K562 (cell line): ENCODE measurements around the gene NPC1L1. TPM values are rescaled to one million over a fixed set of nuclear protein-coding genes. Genes with fewer than 3 reads are reported as not detected.

ENCODE experiments used
- ATAC-seq: fragments of 200-7000 bp; cut with Tn5 transposase; 3 replicates; pipeline ENCODE4 v1.9.1; 2020; ENCODE audit warnings: moderate library complexity
- BruUV-seq: library from RNA; stranded (reverse); fragments of 400-500 nt; replicated peaks from 2 replicates; lab custom pipeline; 2021; lab: Mats Ljungman, UMichigan
- CTCF ChIA-PET: fragments of 300-600 bp; formaldehyde crosslinking; extraction: SDS; loops from one replicate; lab custom pipeline; 2021; ENCODE audit warnings: low intra/inter-chr PET ratio; lab: Yijun Ruan, JAX
- POLR2A ChIA-PET: fragments of 300-600, 350-650 bp; sonication (Branson Sonifier 250); formaldehyde crosslinking; extraction: SDS; loops from one replicate; lab custom pipeline; 2021; ENCODE audit warnings: antibody characterized with exemption, inconsistent platforms; lab: Yijun Ruan, JAX
- DNase-seq, 4 experiments: peaks; one replicate each; pipeline versions ENCODE4 v3.0.0 to v3.0.0-alpha.2; 2011 to 2018; ENCODE audit warnings: low spot score in 3 of 4, mixed read lengths in 3 of 4; ENCODE audit errors: extremely low read depth in 1 of 4
- FAIRE-seq: peaks from 2 replicates; lab custom pipeline; 2011; peaks lifted over from hg19 to GRCh38; lab: Jason Lieb, UNC
- H2AFZ ChIP-seq: 2 replicates; pipeline ENCODE4 v1.6.0; 2011; ENCODE audit warnings: low read depth, low read length, control low read depth, inconsistent platforms
- H3K27ac ChIP-seq: fragments of 200-600 bp; 3 replicates; pipeline ENCODE4 v1.8.0; 2011; ENCODE audit warnings: low read depth, mild to moderate bottlenecking, control low read depth, inconsistent platforms, low read length, moderate library complexity, mixed read lengths; ENCODE audit errors: extremely low read depth
- H3K27me3 ChIP-seq, 2 experiments: fragments of 300-600 bp in 1 of 2; 2 replicates in 1 of 2; 3 replicates in 1 of 2; pipeline versions ENCODE4 v1.6.0 to v1.8.0; 2011; ENCODE audit warnings: inconsistent platforms in 2 of 2, low read length in 2 of 2, mild to moderate bottlenecking in 1 of 2, mixed read lengths in 1 of 2, moderate library complexity in 1 of 2; ENCODE audit not compliant: control insufficient read depth in 2 of 2, insufficient read depth in 2 of 2
- H3K36me3 ChIP-seq: fragments of 300-600 bp; 3 replicates; pipeline ENCODE4 v1.8.0; 2011; ENCODE audit warnings: mild to moderate bottlenecking, low read length, inconsistent platforms; ENCODE audit not compliant: control insufficient read depth, insufficient read depth
- H3K4me1 ChIP-seq, 2 experiments: fragments of 200-600 bp in 1 of 2; replicated peaks in 1 of 2; 2 replicates in 1 of 2; 3 replicates in 1 of 2; pipeline versions ENCODE4 v1.5.1 to v1.8.0; 2011; ENCODE audit warnings: inconsistent platforms in 2 of 2, low read length in 2 of 2, mild to moderate bottlenecking in 1 of 2, mixed read lengths in 1 of 2, moderate library complexity in 1 of 2; ENCODE audit not compliant: control insufficient read depth in 2 of 2, insufficient read depth in 2 of 2
- H3K4me2 ChIP-seq: 2 replicates; pipeline ENCODE4 v1.6.1; 2011; ENCODE audit warnings: low read length, control low read depth, inconsistent platforms, mixed read lengths; ENCODE audit not compliant: insufficient read depth
- H3K4me3 ChIP-seq: fragments of 200-600 bp; sonication (generic), shearing (Covaris generic); 2 replicates; pipeline ENCODE4 v1.5.1; 2016; ENCODE audit warnings: control low read depth, inconsistent platforms
- H3K79me2 ChIP-seq: fragments of 200-600 bp; 3 replicates; pipeline ENCODE4 v1.8.0; 2011; ENCODE audit warnings: low read length, inconsistent platforms; ENCODE audit not compliant: control insufficient read depth, insufficient read depth
- H3K9ac ChIP-seq, 2 experiments: 2 replicates each; pipeline versions ENCODE4 v1.6.0 to v1.6.1; 2011; ENCODE audit warnings: low read depth in 2 of 2, low read length in 2 of 2, control low read depth in 1 of 2, inconsistent platforms in 1 of 2, mild to moderate bottlenecking in 1 of 2, mixed read lengths in 1 of 2; ENCODE audit not compliant: insufficient read depth in 1 of 2
- H3K9me1 ChIP-seq: one replicate; pipeline ENCODE4 v1.6.0; 2011; ENCODE audit warnings: inconsistent platforms, mild to moderate bottlenecking, low read length, moderate library complexity; ENCODE audit not compliant: control insufficient read depth, insufficient read depth
- H3K9me3 ChIP-seq: replicated peaks from 2 replicates; pipeline ENCODE4 v1.5.1; 2011; ENCODE audit warnings: low read depth, low read length, inconsistent platforms; ENCODE audit not compliant: control insufficient read depth, insufficient read depth
- H4K20me1 ChIP-seq: replicated peaks from 2 replicates; pipeline ENCODE4 v1.6.1; 2011; ENCODE audit warnings: low read length, inconsistent platforms, mixed read lengths; ENCODE audit not compliant: control insufficient read depth, insufficient read depth
- CHCHD3 ChIP-seq: fragments of 250-450 bp; sonication (Bioruptor Pico); IDR thresholded peaks from 2 replicates; pipeline ENCODE4 v2.1.2; 2022; ENCODE audit warnings: mild to moderate bottlenecking
- HMGN3 ChIP-seq: IDR thresholded peaks from 2 replicates; pipeline ENCODE4 v1.6.1; 2011; ENCODE audit warnings: borderline replicate concordance, low read depth, mild to moderate bottlenecking, mixed read lengths, low read length; ENCODE audit not compliant: insufficient read length; ENCODE audit errors: extremely low read depth
- ILF3 ChIP-seq: fragments of 450-650 bp; IDR thresholded peaks from 2 replicates; pipeline ENCODE4 v1.6.1; 2018; ENCODE audit warnings: antibody characterized with exemption, mild to moderate bottlenecking, moderate library complexity, borderline replicate concordance
- RAD21 ChIP-seq, 2 experiments: fragments of 250-450 bp in 1 of 2; fragments of 450-650 bp in 1 of 2; sonication (Bioruptor Pico) in 1 of 2; formaldehyde crosslinking in 1 of 2; IDR thresholded peaks in 1 of 2; conservative IDR thresholded peaks in 1 of 2; 2 replicates each; pipeline versions ENCODE4 v1.4.0 to v1.8.0; 2020 to 2022; ENCODE audit warnings: mild to moderate bottlenecking in 2 of 2, moderate library complexity in 1 of 2
- SMARCA4 ChIP-seq: fragments of 450-650 bp; IDR thresholded peaks from 2 replicates; pipeline ENCODE4 v1.6.1; 2016
- ZNF197 ChIP-seq: fragments of 200-800 bp; sonication (Bioruptor generic); IDR thresholded peaks from 2 replicates; pipeline ENCODE4 v1.6.1; 2016; ENCODE audit warnings: low read depth, missing genetic modification characterization, missing compliant biosample characterization
- WGBS: fragments of 100-300 bp; shearing (Covaris generic); methylation state at CpG from one replicate; pipeline ENCODE4 v1.1.6; 2016; ENCODE audit warnings: low coverage, mixed read lengths; ENCODE audit not compliant: insufficient coverage; ENCODE audit errors: missing lambda C conversion rate; 5-methylcytosine and 5-hydroxymethylcytosine counted together
- in situ Hi-C: fragments of 300-500 bp; cut with MboI; formaldehyde crosslinking; loops from 4 replicates; pipeline ENCODE4 v1.15.0; 2018; ENCODE audit warnings: inconsistent platforms, mixed read lengths
- intact Hi-C: fragments of 100-400 bp; cut with micrococcal nuclease; formaldehyde crosslinking; loops from 2 replicates; pipeline ENCODE4 v1.14.2; 2022
- polyA plus RNA-seq, 8 experiments: library from polyadenylated mRNA; depleted of rRNA in 4 of 8; stranded (reverse) in 5 of 8; unstranded in 3 of 8; fragments of >200 nt; fragmentation: Nextera tagmentation in 2 of 8; fragmentation: Illumina TruSeq in 1 of 8; extraction: Ambion mirVana in 2 of 8; extraction: Trizol in 1 of 8; gene quantifications; 2 replicates each; pipeline versions ENCODE4 v1.2.1 to v1.2.3, GENCODE V29; 2011 to 2014; ENCODE audit warnings: inconsistent platforms in 1 of 8, missing spikeins in 1 of 8
- total RNA-seq, 7 experiments: library from RNA; depleted of rRNA in 6 of 7; stranded (reverse); fragments of >200 nt in 6 of 7; fragmentation: Illumina TruSeq in 2 of 7; extraction: Trizol in 2 of 7; gene quantifications; 2 replicates each; pipeline versions ENCODE4 v1.2.1 to v1.2.3, GENCODE V29; 2011 to 2021; ENCODE audit warnings: low replicate concordance in 1 of 7

NPC1L1 gene
- total and polyA plus RNA-seq, 9 of the 15 experiments (the other 6 are each of a cell fraction or from before 2014, with no cell fraction given), result 0.01 to 0.18 (median 0.07) TPM; not detected in 4

- Histone ChIP-seq H3K9me1 (no peaks in the 10 kb centered on the region), H3K27ac (no peak overlapping the region), H3K79me2 (no peaks in the 10 kb centered on the region), H4K20me1 (no peaks in the 10 kb centered on the region), H3K4me2 (no peak overlapping the region), H3K9ac (peak overlapping the region in 1 of 2 experiments; percentile 41; a peak in 1 of 4 replicates), H2AFZ (no peak overlapping the region), H3K36me3 (no peaks in the 10 kb centered on the region), H3K4me3 (no peak overlapping the region), H3K27me3 (no peaks in the 10 kb centered on the region; a peak in 1 of 5 replicates), H3K9me3 (no peaks in the 10 kb centered on the region), H3K4me1 (0 out of 5 replicates have a peak, but pooled peaks cover 0 to 3% of the 10 kb centered on the region in 2 experiments)
- BruUV-seq, result no TSS peak
- TF ChIP-seq SMARCA4, result no peak
- TF ChIP-seq CHCHD3 (CRISPR knock-in tag), result no peak
- no peak for TF ChIP-seq HMGN3
- no peak for TF ChIP-seq RAD21 (CRISPR knock-in tag; conservative IDR thresholded peaks at IDR 0.05 in 1 of 2, IDR thresholded peaks at IDR 0.05 in 1 of 2)
- TF ChIP-seq ZNF197 (CRISPR knock-in tag), result no peak
- TF ChIP-seq ILF3, result no peak
- ChIA-PET CTCF (no interaction called here), POLR2A (interaction anchor here (1.0 to 1.9 kb wide), 2 partner anchors 8 to 14 kb away, joined by 4 to 6 read pairs; no protein-coding TSS in a partner anchor)
- in situ Hi-C loops (no loop called here), intact Hi-C loops (no loop called here)
- 13% methylated on average over 7 of the region's 7 CpGs for WGBS
- ATAC-seq (no peak), FAIRE-seq (no peak), DNase-seq (no peak)
Observed at GRCh38 chr7:44512736-44513135, 28.4 kb downstream of the NPC1L1 start.
